ENCODE measurements around the gene ADAM12. TPM values are rescaled to one million over a fixed set of nuclear protein-coding genes. Genes with fewer than 3 reads are reported as not detected.

Gene ADAM12
- total and polyA plus RNA-seq, 9 of the 15 experiments (the other 6 are each of a cell fraction or from before 2014, with no cell fraction given): not detected

DNA sequence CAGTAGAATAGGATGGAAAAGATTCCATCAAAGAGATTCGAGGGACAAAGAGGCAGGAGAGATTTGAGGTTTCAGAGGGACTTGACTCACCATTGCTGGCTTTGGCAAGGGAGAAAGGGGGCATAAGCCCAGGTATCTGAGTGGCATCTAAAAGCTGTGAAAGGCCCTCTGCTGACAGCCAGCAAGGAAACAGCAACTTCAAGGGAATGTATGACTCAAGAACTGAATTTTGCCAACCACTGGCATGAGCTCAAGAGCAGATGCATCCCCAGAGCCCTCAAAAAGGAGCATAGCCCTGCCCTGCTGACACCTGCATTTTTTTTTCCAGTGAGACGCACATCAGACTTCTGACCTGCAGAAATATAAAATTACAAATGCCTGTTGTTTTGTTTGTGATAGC lies 19.6 kb upstream of the ADAM12 start (continued):
- TF ChIP-seq, protein P1, sequence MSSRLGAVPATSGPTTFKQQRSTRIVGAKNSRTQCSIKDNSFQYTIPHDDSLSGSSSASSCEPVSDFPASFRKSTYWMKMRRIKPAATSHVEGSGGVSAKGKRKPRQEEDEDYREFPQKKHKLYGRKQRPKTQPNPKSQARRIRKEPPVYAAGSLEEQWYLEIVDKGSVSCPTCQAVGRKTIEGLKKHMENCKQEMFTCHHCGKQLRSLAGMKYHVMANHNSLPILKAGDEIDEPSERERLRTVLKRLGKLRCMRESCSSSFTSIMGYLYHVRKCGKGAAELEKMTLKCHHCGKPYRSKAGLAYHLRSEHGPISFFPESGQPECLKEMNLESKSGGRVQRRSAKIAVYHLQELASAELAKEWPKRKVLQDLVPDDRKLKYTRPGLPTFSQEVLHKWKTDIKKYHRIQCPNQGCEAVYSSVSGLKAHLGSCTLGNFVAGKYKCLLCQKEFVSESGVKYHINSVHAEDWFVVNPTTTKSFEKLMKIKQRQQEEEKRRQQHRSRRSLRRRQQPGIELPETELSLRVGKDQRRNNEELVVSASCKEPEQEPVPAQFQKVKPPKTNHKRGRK (tag; IDR thresholded peaks at IDR 0.05): no peak
- TF ChIP-seq CBX8 (IDR thresholded peaks at IDR 0.05; ENCODE audit: borderline replicate concordance, extremely low read depth, low read depth, low read length, poor library complexity, severe bottlenecking): no peak
- TF ChIP-seq ZNF444 (CRISPR knock-in tag; IDR thresholded peaks at IDR 0.05): no peak
- TF ChIP-seq FOXA1 (IDR thresholded peaks at IDR 0.05; ENCODE audit: borderline replicate concordance): no peak
- TF ChIP-seq ETV1 (tag; conservative IDR thresholded peaks at IDR 0.05; ENCODE audit: low read depth): no peak

DNA sequence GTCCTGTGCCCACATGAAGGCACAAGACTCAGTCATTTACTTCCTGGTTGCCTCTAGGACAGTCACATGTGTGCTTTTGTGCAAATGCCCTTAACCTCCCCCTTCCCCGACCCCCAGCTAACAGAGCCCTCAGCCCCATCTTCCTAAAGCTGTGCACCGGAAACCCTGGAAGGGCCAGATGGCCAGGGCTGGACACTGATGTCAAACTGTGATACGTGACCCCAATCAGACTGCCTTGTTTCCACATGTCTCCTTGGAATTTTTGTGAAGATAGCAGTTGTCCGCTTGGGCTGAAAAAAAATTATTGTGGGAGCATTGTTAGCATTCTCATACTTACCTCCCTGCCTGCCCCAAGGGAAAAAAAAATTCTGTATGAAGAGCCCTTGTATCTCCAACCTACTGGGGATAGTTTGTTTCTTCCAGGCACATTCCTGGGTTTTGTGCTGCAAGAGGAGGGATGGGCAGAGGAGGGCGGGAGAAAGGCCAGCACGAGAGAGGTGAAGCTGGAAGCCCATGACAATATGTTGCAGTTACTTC lies 17.0 kb upstream of the ADAM12 start:
- Histone ChIP-seq H3K4me1 (replicated peaks in 1 of 2; ENCODE audit: control insufficient read depth in 2 of 2, insufficient read depth in 2 of 2, low read length in 2 of 2) (no peaks in the 10 kb centered on the region), H3K79me2 (ENCODE audit: control insufficient read depth, insufficient read depth, low read length) (no peaks in the 10 kb centered on the region), H3K27ac (ENCODE audit: extremely low read depth, low read depth, low read length) (no peak overlapping the region), H3K36me3 (ENCODE audit: control insufficient read depth, insufficient read depth, low read length) (no peaks in the 10 kb centered on the region), H3K9me3 (replicated peaks; ENCODE audit: control insufficient read depth, insufficient read depth, low read depth, low read length) (no peaks in the 10 kb centered on the region), H3K4me2 (ENCODE audit: insufficient read depth, low read length) (no peak overlapping the region), H2AFZ (ENCODE audit: low read depth, low read length) (no peak overlapping the region), H4K20me1 (replicated peaks; ENCODE audit: control insufficient read depth, insufficient read depth, low read length) (no peaks in the 10 kb centered on the region), H3K9ac (ENCODE audit: insufficient read depth in 1 of 2, low read depth in 2 of 2, low read length in 2 of 2) (no peak overlapping the region), H3K9me1 (ENCODE audit: control insufficient read depth, insufficient read depth, low read length) (no peaks in the 10 kb centered on the region), H3K27me3 (ENCODE audit: control insufficient read depth in 2 of 2, insufficient read depth in 2 of 2, low read length in 2 of 2) (peaks cover 0 to 5% of the 10 kb centered on the region in 2 experiments; a peak in 2 of 5 replicates), H3K4me3 (no peak overlapping the region)
- ChIA-PET POLR2A (no interaction called here), CTCF (ENCODE audit: low intra/inter-chr PET ratio) (no interaction called here)
- no TSS peak for BruUV-seq (replicated peaks)
- ATAC-seq: no peak
- no peak for TF ChIP-seq PRPF4 (IDR thresholded peaks at IDR 0.05; ENCODE audit: insufficient read depth, low read depth, low read length, poor library complexity, severe bottlenecking)
- TF ChIP-seq ZNF24 (IDR thresholded peaks at IDR 0.05): no peak
- no peak for TF ChIP-seq RAD21 (CRISPR knock-in tag; conservative IDR thresholded peaks at IDR 0.05 in 1 of 2, IDR thresholded peaks at IDR 0.05 in 1 of 2)
- TF ChIP-seq CCNT2 (IDR thresholded peaks at IDR 0.05; ENCODE audit: borderline replicate concordance, extremely low read depth, insufficient read length, low read depth, low read length): no peak
- TF ChIP-seq, protein P2, sequence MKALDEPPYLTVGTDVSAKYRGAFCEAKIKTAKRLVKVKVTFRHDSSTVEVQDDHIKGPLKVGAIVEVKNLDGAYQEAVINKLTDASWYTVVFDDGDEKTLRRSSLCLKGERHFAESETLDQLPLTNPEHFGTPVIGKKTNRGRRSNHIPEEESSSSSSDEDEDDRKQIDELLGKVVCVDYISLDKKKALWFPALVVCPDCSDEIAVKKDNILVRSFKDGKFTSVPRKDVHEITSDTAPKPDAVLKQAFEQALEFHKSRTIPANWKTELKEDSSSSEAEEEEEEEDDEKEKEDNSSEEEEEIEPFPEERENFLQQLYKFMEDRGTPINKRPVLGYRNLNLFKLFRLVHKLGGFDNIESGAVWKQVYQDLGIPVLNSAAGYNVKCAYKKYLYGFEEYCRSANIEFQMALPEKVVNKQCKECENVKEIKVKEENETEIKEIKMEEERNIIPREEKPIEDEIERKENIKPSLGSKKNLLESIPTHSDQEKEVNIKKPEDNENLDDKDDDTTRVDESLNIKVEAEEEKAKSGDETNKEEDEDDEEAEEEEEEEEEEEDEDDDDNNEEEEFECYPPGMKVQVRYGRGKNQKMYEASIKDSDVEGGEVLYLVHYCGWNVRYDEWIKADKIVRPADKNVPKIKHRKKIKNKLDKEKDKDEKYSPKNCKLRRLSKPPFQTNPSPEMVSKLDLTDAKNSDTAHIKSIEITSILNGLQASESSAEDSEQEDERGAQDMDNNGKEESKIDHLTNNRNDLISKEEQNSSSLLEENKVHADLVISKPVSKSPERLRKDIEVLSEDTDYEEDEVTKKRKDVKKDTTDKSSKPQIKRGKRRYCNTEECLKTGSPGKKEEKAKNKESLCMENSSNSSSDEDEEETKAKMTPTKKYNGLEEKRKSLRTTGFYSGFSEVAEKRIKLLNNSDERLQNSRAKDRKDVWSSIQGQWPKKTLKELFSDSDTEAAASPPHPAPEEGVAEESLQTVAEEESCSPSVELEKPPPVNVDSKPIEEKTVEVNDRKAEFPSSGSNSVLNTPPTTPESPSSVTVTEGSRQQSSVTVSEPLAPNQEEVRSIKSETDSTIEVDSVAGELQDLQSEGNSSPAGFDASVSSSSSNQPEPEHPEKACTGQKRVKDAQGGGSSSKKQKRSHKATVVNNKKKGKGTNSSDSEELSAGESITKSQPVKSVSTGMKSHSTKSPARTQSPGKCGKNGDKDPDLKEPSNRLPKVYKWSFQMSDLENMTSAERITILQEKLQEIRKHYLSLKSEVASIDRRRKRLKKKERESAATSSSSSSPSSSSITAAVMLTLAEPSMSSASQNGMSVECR (CRISPR knock-in tag; IDR thresholded peaks at IDR 0.05): no peak
- in situ Hi-C loops (cut with MboI) (no loop called here), intact Hi-C loops (cut with micrococcal nuclease) (loop anchor here (10.0 kb wide), 1 partner anchor 221 kb away; no protein-coding TSS in a partner anchor)
- no peak for DNase-seq (ENCODE audit: extremely low read depth in 1 of 4, low spot score in 3 of 4)
- no peak for FAIRE-seq
- WGBS (ENCODE audit: insufficient coverage, low coverage, missing lambda C conversion rate): 5% methylated on average over 6 of the region's 6 CpGs

Data from K562 (cell line).